DMS 273 (cell line): ENCODE results near the gene HRAS.

Experiments
- DNase-seq: peaks from one replicate; lab custom pipeline; 2025; ENCODE audit not compliant: unreplicated experiment; lab: John Stamatoyannopoulos, UW

HRAS gene

DNA sequence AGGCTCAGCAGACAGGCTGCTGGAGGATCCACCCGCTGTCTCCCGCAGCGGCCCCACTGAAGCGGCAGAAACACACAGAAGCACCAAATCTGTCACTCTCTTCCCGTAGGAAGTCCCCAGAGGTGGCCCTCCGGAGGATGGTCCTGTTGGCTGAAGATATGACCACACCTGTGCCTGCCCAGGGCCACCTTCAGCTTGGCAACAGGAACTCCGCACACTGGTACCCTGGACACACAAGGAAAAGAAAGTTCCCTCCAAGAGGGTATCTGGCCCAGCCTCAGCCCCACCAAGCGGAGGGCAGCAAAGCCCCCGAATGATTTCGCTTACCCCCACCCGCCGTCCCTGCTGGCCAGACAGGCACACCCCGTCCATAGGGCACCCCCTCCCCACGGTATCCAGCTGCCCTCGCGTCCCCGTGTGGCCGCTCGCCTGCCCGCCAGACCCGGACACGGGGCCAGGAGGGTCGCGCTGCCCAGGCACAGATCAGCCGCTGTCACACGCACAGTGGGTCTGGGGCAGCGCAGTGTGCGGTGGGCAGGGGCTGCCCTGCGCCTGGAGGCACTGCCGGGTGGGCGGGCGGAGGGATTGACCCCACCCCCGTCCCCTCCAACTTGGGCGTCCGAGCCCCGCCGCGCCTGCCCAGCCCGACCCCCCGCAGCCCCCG lies 32.4 kb upstream of the HRAS start:
- DNase-seq = no peak

DNA sequence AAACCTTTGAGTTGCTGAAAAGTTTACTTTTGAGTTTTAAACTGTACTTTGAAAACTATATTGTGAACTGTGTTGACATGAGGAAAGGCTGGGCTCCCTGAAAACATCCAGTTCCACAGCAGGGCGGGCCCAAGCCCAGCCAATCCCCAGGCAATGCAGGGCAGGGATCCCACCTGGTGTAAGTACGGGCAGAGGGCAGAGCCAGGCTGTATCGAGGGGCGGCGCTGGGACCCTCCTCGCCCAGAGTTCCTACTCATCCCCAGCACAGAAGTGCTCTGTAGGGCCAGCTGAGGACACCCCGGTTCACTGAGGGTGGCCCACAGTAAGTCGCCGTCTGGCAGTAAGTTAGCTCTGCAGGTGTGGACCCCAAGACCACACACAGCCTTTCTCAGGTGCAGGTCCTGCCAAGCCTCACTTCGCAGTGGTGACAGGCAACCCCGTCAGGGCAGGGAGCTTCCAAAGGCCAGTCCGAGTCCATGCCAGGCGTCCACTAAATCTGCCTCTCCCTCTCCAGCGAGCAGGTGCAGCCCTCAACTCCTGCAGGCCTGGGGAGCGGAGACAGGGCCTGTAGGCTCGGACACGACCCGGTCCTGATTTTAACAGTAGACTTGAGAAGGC lies 31.7 kb upstream of the HRAS start:
- DNase-seq = no peak

DNA sequence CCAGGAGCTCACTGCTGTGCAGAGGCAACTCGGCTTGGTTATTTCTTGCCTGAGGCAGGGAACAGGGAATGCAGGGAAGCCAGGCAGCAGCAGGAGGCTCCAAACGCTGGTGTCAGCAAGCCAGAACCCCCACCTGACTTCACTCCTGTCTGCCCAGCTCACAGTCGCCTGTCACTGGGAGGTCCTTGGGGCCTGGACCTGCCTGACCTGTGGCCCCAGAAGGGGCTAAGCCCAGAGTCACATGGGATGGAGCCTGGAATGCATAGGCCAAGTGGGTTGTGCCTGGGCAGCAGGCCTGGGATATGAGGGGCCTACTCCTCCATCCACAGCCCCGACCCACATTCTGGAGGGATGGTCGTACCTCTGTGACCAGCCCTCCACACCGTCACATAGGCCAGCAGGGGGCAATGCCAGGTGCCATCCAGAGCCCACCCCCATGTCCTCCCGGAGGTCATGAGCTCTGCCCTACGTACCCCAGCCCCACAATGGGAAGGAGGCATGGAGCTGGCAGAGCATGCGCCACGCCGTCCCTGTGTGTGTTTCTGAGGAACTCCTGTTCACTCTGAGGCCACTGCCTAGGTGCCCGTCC lies 30.6 kb upstream of the HRAS start:
- DNase-seq = no peak

DNA sequence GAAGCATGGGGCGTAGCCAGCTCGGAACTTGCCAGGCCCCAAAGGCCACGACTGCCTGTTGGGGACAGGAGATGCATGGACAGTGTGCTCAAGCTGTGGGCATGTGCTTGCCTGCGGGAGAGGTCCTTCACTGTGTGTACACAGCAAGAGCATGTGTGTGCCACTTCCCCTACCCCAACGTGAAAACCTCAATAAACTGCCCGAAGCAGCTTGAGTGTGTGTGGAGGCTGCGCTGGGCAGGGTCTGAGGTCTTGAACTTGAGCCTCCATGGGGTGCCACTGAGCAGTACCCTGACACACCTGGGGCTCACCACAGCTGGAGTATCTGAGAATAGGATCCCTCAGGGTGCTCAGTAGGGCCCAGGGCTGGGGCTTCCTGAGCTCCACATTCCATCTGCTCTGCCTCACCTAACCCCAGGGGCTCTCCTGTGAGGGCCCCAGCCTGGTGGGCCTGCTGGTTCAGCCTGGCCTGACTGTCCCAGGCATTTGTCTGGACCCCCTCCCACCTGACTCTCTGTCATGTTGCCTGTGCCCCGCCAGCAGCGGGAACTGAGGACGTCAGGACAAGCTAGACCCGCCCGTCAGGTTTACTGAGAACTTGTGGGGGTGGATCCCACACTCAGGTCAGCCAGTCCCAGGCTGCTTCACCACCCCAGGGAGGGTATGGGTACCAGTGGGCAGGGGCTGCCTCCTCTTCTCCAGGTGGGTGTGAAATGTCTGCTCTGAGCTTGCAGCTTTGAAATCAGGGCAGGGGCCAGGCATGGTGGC lies 28.6 kb upstream of the HRAS start:
- no peak for DNase-seq

DNA sequence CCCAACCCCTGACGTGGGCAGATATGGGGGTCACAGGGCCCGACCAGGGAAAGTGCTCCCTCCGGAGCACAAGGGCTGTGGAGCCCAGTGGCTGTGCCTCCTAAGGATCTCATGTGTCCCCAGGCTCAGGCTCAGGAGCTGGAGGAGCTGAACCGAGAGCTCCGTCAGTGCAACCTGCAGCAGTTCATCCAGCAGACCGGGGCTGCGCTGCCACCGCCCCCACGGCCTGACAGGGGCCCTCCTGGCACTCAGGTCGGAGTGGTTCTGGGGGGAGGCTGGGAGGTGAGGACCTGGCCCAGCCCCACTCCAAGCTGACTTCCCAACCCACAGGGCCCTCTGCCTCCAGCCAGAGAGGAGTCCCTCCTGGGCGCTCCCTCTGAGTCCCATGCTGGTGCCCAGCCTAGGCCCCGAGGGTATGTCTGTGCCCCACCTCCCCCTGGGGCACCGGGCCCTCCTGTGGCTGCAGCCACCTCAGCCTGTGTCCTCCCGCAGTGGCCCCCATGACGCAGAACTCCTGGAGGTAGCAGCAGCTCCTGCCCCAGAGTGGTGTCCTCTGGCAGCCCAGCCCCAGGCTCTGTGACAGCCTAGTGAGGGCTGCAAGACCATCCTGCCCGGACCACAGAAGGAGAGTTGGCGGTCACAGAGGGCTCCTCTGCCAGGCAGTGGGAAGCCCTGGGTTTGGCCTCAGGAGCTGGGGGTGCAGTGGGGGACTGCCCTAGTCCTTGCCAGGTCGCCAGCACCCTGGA lies 27.9 kb upstream of the HRAS start:
- DNase-seq = no peak

DNA sequence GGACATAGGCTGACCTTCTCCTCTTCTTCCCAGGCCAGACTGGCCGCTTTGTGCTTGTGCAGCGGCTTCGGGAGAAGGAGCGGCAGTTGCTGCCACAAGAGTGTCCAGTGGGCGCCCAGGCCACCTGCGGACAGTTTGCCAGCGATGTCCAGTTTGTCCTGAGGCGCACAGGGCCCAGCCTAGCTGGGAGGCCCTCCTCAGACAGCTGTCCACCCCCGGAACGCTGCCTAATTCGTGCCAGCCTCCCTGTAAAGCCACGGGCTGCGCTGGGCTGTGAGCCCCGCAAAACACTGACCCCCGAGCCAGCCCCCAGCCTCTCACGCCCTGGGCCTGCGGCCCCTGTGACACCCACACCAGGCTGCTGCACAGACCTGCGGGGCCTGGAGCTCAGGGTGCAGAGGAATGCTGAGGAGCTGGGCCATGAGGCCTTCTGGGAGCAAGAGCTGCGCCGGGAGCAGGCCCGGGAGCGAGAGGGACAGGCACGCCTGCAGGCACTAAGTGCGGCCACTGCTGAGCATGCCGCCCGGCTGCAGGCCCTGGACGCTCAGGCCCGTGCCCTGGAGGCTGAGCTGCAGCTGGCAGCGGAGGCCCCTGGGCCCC lies 26.8 kb upstream of the HRAS start:
- no peak for DNase-seq

DNA sequence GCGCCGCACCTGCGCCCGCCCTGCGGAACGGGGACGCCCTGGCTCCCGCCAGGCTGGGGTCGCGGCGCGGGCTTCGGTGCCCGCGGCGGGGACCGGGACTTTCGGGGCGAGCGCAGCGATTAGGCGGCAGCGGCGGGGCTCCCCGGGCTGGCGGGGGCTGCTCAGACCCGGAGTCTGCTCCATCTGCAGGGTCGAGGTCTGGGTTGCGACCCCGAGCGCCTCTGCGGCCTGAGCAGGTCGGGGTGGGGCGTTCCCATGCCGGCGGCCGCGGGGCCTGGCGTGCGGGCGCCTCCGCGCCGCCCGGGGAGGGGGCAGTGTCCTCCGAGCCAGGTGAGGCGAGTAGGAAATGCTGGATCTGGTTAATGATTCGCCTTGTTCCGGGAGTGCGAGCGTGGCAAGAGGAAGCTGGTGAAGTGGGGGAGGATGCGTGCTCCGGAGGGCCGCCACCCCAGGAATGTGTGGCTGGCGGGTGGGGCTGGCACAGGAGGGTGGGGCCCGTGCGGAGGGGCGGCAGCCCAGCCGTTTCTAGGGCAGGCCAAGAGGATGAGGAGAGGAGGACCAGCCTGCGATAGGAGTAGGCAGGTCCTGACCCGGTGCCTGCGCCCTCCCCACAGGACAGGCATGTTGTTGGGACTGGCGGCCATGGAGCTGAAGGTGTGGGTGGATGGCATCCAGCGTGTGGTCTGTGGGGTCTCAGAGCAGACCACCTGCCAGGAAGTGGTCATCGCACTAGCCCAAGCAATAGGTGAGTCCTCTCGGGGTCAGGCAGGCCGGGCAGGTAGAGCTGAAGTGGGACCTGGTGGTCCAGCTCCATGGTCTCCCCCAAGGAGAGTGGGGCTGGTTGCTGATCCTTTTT lies 26.0 kb upstream of the HRAS start:
- DNase-seq = no peak

DNA sequence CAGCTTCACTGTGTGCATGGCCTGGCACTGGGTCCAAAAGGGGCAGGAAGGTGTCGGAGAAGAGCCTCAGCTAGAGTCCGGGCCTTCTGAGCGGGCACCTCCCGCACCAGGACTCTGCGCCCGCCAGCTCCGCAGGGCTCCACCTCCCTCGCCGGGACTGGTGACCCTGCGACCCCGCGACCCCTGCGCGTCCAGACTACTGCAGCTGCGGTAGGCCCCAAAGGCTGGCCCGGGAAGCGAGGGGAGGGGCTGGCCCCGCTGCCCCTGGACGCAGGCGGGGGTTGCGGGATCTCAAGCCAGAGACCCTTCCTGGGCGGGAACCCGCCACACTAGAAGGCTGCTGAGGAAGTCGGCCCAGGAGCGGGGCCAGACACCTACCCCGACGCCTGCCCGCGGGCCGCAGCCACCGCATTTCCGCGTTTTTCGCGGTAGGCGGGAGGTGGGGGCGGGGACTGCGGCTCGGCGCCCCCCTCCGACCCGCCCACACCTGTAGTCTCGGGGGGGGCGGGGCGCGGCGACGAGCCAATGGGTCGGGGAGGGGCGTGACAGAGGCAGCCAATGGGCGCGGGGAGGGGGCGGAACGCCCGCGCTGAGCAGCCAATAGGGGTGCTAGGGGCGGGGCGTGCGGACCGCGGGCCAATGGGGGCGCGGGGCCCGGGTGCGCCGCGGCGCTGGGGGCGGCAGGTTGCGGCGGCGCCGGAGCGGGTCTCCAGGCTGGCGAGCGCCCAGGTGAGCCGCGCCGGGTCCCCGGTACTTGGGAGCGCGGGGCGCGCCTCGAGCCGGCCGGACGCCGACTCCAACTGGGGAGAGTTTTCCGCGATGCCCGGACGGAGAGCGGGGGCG lies 25.1 kb upstream of the HRAS start, which contains the start of the genes LMNTD2 and RASSF7:
Gene LMNTD2, minus strand, starts transcription at position 434 of the 843 bp plus-strand sequence. Its CDS starts 22 bp downstream, at position 412.
Gene RASSF7, plus strand, starts transcription at position 666 of the 843 bp plus-strand sequence. CDS start 799 bp downstream, outside the sequence.
- peak; percentile 92 for DNase-seq

DNA sequence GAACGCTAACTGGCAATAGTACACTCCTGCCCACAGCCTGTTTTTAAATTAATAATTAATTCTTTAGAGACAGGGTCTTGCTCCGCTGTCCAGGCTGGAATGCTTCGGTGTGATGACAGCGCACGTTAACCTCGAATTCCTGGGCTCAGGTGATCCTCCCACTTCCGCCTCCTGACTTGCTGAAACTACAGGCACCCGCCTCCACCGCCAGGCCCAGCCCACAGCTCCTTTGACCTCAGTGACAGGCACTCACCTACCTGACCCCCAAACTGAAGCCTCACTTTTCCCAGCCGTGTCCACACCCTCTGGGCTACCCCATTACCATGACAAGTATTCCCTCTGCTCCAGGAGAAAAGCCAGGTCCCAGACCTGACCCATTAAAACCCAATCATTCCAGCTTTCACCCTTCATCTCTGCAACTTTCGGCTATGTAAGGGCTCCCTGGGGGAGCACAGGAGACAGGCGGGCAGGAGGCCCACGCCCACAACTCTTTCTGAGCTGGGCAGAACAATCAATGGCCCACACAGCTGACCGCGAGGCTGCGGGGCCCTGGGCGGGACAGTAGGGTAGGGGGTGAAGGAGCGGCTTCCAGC lies 24.4 kb upstream of the HRAS start:
- no peak for DNase-seq

DNA sequence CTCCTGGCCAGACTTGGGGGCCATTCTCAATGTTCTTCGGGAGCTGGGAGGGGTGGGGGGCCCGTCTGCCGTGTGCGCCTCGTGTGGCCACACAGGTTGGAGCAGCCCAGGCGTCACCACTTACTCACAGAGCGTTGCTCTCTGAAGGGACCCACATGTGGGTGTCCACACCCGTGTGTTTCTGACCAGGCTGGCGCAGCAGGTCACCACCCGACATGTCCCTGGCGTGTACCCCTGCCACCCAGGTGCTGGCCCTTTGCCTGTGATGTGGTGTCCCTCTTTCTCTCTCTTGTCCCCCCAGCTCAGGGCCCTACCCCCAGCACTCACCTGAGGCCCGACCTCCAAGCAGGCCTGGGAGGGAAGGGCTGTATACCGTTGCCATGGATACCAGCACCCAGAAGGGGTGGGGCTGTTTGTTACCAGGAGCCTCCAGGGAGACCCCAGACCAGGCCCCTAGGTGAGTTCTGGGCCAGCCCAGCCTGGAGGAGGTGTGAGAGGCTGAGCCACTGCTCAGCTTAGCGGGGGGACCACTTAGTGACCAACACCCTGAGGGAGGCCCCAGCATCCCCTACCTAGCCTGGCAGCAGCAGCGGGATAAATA lies 23.7 kb upstream of the HRAS start:
- DNase-seq = no peak

DNA sequence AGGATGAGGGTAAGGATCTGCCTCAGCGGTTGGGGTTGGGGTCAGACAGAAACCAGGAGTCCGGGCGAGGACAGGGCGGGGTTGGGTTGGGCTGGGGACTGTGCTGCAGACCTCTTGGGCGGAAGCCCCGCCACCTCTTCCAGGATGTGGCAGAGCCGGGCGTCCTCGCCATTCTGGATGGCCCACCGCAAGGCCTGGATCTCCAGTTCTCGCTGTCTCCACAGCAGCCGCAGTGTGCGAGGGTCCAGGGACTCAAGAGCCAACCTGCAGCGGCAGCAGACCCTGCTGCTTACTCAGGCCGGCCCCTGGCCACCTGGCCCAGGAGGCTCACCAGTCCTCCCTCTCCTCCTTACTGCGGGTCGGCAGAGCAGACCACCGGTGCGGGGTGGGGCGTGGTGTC lies 23.1 kb upstream of the HRAS start:
- DNase-seq = no peak

DNA sequence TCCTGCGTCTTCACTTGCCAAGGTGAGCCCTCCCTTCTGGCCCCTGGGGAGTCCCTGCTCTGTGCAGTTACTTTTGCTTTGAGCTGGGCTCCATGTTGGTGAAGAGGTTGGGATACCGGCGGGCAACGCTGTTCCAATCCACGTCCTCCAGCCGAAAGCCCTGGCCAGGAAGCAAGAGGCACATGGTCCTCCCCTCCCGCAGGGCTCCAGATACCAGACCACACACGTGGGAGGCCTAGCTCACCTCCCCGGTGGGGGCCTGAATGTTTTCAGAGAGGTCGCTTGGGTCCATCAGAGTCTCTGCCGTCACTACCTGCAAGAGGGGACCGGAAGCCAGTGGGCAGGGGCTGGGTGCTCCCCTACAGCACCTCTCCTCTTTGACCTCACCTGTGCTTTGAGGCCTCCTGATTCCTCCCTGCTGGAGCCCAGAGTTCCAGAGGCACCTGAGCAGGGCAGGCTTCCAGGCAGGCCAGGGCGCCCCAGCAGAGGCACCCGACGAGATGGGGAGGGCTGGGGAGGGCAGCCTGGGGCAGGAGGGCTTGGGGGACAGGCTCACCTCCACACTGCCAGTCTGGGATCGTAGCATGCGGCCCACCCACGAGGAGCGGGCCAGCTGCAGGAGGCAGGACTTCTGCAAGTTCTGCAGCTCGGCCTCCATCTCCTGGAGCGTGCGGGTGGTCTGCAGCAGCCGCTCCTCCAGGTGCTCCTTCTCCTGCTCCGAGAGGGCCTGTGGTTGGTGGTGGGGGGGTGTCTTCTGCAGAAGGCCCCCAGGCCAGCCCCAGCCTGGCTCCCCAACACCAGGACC lies 22.2 kb upstream of the HRAS start:
- DNase-seq = no peak

DNA sequence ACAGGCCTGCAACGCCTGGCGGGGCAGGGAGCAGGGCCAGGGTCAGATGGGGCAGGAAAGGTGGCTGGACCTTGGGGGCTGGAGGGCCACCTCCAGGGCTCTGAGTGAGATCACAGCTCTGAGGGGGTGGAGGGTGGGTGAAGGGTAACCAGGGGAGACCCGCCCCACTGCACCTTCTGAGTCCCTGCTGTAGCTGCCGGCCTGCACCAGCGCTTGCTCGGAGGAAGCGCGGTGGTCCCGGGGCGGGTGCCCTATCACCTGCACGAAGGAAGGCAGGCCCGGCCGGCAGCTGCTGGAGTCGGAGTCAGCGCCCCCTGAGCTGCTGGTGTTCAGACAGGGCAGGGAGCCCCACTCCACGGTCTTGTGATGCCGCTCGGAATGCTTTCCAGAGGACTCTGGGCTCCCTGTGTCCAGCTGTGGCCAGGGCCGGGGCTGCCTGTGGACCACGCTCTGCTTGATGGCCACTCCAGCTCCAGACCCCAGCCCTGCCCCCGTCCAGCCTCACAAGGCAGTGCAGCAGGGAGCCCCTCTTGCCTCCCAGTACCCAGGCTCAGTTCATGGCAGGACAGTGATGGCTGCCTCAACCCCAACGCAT lies 21.4 kb upstream of the HRAS start:
- DNase-seq = no peak

DNA sequence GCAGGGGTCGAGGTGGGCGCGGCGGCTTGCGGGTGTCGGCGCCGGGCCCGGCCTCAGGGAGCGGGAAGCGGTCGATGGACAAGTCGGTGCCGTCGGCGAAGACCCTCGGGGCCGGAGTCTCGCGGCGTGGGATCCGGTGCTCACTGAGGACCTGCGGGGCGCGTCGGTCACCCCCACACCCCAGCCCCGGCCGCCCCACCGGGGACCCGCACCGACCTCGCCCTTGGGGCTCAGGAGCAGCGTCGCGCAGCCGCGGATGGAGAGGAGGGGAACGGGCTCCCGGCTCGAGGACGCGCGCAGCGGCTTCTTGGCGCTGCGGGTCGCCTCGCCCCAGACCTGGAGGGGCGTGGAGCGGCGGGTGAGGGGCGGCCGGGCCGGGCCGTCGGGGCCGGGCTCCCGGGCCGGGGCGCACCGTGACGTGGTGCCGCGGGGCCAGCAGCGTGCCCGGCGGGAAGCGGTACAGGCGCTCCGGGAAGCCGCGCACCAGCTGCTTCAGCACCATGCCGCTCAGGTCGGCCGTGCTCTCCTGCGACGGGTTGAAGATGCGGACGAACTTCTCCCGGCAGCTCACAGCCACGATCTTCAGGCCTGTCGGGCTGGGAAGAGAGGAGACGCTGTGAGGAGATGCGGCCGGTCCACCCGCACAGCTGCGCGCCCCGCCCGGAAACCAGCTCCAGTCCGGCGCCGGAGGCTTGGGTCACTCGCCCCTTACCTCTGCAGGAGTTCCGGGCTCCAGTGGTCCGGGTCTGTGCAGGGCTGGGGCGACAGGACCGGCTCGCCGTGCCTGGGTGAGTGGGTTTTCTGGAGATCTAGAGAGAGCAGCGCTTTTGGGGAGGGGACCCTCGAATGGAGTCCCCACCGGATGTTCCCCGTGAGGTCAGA lies 20.6 kb upstream of the HRAS start:
- DNase-seq = peak; percentile 66

DNA sequence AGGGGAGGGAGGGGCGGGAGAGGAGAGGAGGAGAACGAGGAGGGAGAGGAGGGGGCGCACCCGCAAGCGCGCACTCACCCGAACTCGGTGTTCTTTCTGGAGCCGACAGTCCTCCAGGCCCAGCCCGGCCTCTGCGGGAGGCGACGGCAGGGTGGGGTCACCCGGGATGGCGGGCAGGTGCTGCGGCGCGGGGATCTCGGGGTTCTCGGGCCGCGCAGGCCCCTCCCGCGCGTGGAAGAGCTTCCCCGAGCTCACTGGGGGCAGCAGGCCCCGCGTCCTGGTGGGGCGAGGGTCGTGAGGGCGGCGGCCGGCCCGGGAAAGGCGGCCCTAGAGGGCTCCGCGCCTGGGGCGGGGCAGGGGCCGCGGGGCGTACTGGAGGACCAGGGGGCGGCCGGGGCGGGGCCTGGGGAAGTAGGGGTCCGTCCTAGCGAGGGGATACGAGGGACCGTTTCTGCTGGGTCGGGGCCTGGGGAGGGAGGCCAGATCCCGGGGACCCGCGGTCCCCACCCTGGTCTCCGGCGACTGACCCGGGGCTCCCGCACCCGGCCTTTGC lies 19.9 kb upstream of the HRAS start:
- no peak for DNase-seq
